HEK293 (cell line): ENCODE measurements around the gene DACT3.

Experiments
- CTCF ChIA-PET: fragments of 350-600 bp; formaldehyde crosslinking; extraction: SDS; loops from one replicate; lab custom pipeline; 2021; ENCODE audit warnings: antibody characterized with exemption; lab: Yijun Ruan, JAX
- POLR2A ChIA-PET: fragments of 300-600 bp; formaldehyde crosslinking; extraction: SDS; loops from one replicate; lab custom pipeline; 2020; ENCODE audit warnings: antibody characterized with exemption, inconsistent platforms; lab: Yijun Ruan, JAX
- H3K27ac ChIP-seq: fragments of 200-500 bp; sonication (Bioruptor generic); 2 replicates; pipeline ENCODE4 v1.5.1; 2014; ENCODE audit warnings: low read depth, low read length, control low read depth, inconsistent platforms; ENCODE audit errors: extremely low read depth
- H3K36me3 ChIP-seq, 2 experiments: fragments of 200-500 bp in 1 of 2; sonication (Bioruptor generic) in 1 of 2; 1 replicate in 1 of 2; 2 replicates in 1 of 2; pipeline ENCODE4 v1.5.1; 2014 to 2017; ENCODE audit warnings: inconsistent platforms in 2 of 2, low read length in 2 of 2; ENCODE audit not compliant: control insufficient read depth in 2 of 2, insufficient read depth in 1 of 2
- H3K4me1 ChIP-seq: fragments of 200-500 bp; sonication (Bioruptor generic); 2 replicates; pipeline ENCODE4 v1.5.1; 2014; ENCODE audit warnings: mild to moderate bottlenecking, low read length, inconsistent platforms; ENCODE audit not compliant: control insufficient read depth, insufficient read depth
- H3K4me3 ChIP-seq: 2 replicates; pipeline ENCODE4 v1.5.1; 2011; ENCODE audit warnings: low read depth, mild to moderate bottlenecking, control low read depth, low read length, moderate library complexity
- H3K9me3 ChIP-seq: fragments of 200-500 bp; sonication (Bioruptor generic); 2 replicates; pipeline ENCODE4 v1.5.1; 2014; ENCODE audit warnings: low read depth, low read length, inconsistent platforms; ENCODE audit not compliant: control insufficient read depth, insufficient read depth
- AEBP2 ChIP-seq: fragments of 450-650 bp; formaldehyde crosslinking; IDR thresholded peaks from 2 replicates; pipeline ENCODE4 v1.5.1; 2016; ENCODE audit warnings: missing biosample characterization, missing genetic modification characterization, borderline replicate concordance
- IKZF3 ChIP-seq: fragments of 450-650 bp; IDR thresholded peaks from 2 replicates; pipeline ENCODE4 v1.5.0; 2018; ENCODE audit warnings: missing biosample characterization, mild to moderate bottlenecking, missing genetic modification characterization, moderate library complexity
- MYNN ChIP-seq: fragments of 450-650 bp; formaldehyde crosslinking; IDR thresholded peaks from 2 replicates; pipeline ENCODE4 v1.5.1; 2016; ENCODE audit warnings: missing biosample characterization, missing genetic modification characterization, borderline replicate concordance
- SETDB1 ChIP-seq: IDR thresholded peaks from one replicate; pipeline ENCODE4 v1.6.1; 2017; ENCODE audit warnings: mild to moderate bottlenecking, low read length, moderate library complexity, mixed read lengths; ENCODE audit not compliant: insufficient read length
- ZBTB11 ChIP-seq: fragments of 450-650 bp; formaldehyde crosslinking; conservative IDR thresholded peaks from 2 replicates; pipeline ENCODE4 v1.5.1; 2016; ENCODE audit warnings: low read depth, missing biosample characterization, missing genetic modification characterization
- ZFP69B ChIP-seq: fragments of 450-650 bp; formaldehyde crosslinking; IDR thresholded peaks from 2 replicates; pipeline ENCODE4 v1.5.1; 2016; ENCODE audit warnings: missing biosample characterization, missing genetic modification characterization
- ZNF169 ChIP-seq: fragments of 450-650 bp; formaldehyde crosslinking; IDR thresholded peaks from 2 replicates; pipeline ENCODE4 v1.5.1; 2016; ENCODE audit warnings: missing biosample characterization, missing genetic modification characterization
- ZNF221 ChIP-seq: fragments of 450-650 bp; formaldehyde crosslinking; IDR thresholded peaks from 2 replicates; pipeline ENCODE4 v1.5.1; 2017; ENCODE audit warnings: missing biosample characterization, missing genetic modification characterization, borderline replicate concordance
- ZNF302 ChIP-seq: fragments of 450-650 bp; formaldehyde crosslinking; IDR thresholded peaks from 2 replicates; pipeline ENCODE4 v1.5.1; 2016; ENCODE audit warnings: missing biosample characterization, missing genetic modification characterization, low read depth
- ZNF423 ChIP-seq: fragments of 450-650 bp; formaldehyde crosslinking; IDR thresholded peaks from 2 replicates; pipeline ENCODE4 v1.5.1; 2016; ENCODE audit warnings: missing biosample characterization, missing genetic modification characterization
- ZNF48 ChIP-seq: fragments of 450-650 bp; formaldehyde crosslinking; IDR thresholded peaks from 2 replicates; pipeline ENCODE4 v1.5.1; 2016; ENCODE audit warnings: missing biosample characterization, missing genetic modification characterization
- ZNF510 ChIP-seq: fragments of 450-650 bp; formaldehyde crosslinking; IDR thresholded peaks from 2 replicates; pipeline ENCODE4 v1.5.1; 2018; ENCODE audit warnings: mild to moderate bottlenecking, missing genetic modification characterization, missing biosample characterization; ENCODE audit not compliant: insufficient replicate concordance
- ZNF514 ChIP-seq: fragments of 450-650 bp; formaldehyde crosslinking; IDR thresholded peaks from 2 replicates; pipeline ENCODE4 v1.5.1; 2016; ENCODE audit warnings: missing biosample characterization, missing genetic modification characterization
- ZSCAN16 ChIP-seq: fragments of 450-650 bp; formaldehyde crosslinking; IDR thresholded peaks from 2 replicates; pipeline ENCODE4 v1.5.1; 2016; ENCODE audit warnings: missing biosample characterization, missing genetic modification characterization
- TF ChIP-seq, protein P1 (sequence below): fragments of 450-650 bp; IDR thresholded peaks from 2 replicates; pipeline ENCODE4 v1.5.1; 2018; ENCODE audit warnings: missing biosample characterization, mild to moderate bottlenecking, missing genetic modification characterization

DACT3 gene

DNA sequence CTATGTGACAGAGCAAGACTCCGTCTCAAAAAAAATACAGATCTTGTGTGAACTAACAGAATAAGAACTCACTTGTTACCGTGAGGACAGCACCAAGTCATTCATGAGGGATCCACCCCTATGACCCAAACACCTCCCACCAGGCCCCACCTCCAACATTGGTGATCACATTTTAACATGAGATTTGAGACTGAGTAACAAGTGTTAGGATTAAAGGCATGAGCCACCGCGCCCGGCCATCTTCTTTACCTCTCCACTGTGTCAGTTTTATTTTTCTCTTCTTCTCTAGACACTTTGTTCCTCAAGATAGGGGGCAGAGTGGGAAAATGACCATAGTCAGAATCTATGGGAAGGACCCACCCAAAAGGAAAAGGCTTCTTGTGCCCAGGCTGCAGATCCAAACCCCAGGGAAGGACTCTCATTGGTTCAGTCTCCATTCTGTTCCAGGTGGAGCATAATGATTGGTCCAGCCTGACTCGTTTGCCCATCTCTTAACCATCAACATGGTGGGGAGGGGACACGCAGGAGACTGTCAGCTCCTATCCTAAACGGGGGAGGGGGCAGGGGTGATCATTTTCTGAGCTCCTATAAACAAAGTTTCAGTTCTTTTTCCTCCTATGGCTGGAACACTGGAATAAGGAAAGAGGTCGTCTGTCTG is 61.1 kb downstream of the DACT3 start:
- H3K4me1 ChIP-seq, result peaks cover 8% of the 10 kb centered on the region
- CTCF ChIA-PET, result interaction anchor here (0.6 to 3.8 kb wide), 11 partner anchors 10 to 655 kb away, joined by 3 to 41 read pairs (median 3); partner anchors contain the start of gene DACT3

GRCh38 chr19:46598372-46598917 is 62.5 kb downstream of the DACT3 start:
- Histone ChIP-seq H3K4me3 (no peak overlapping the region), H3K36me3 (peaks cover 0 to 6% of the 10 kb centered on the region in 2 experiments; a peak in 1 of 3 replicates), H3K4me1 (peaks cover 6% of the 10 kb centered on the region), H3K27ac (no peak overlapping the region), H3K9me3 (no peaks in the 10 kb centered on the region)
- TF ChIP-seq ZNF423 (tag by site-specific recombination) (no peak), SETDB1 (peak; percentile 80)
- CTCF ChIA-PET, result interaction anchor here (0.5 to 1.6 kb wide), 6 partner anchors 27 to 404 kb away, joined by 3 to 8 read pairs (median 4); partner anchors contain the start of genes DACT3 and GNG8
- POLR2A ChIA-PET, result no interaction called here

More for the DNA sequence above, 61.1 kb downstream of the DACT3 start:
- POLR2A ChIA-PET, result interaction anchor here (0.6 to 3.3 kb wide), 20 partner anchors 8 to 513 kb away, joined by 3 to 39 read pairs (median 6); partner anchors contain the start of genes CCDC8, DACT3, FKRP and SLC1A5
- no peak for TF ChIP-seq MYNN (tag by site-specific recombination)
- no peak for TF ChIP-seq ZNF510
- no peak for TF ChIP-seq ZNF48 (tag by site-specific recombination)
- TF ChIP-seq IKZF3 (tag by site-specific recombination), result no peak
- no peak for TF ChIP-seq ZNF221 (tag by site-specific recombination)
- TF ChIP-seq ZNF302 (tag by site-specific recombination), result no peak
- TF ChIP-seq, protein P1, sequence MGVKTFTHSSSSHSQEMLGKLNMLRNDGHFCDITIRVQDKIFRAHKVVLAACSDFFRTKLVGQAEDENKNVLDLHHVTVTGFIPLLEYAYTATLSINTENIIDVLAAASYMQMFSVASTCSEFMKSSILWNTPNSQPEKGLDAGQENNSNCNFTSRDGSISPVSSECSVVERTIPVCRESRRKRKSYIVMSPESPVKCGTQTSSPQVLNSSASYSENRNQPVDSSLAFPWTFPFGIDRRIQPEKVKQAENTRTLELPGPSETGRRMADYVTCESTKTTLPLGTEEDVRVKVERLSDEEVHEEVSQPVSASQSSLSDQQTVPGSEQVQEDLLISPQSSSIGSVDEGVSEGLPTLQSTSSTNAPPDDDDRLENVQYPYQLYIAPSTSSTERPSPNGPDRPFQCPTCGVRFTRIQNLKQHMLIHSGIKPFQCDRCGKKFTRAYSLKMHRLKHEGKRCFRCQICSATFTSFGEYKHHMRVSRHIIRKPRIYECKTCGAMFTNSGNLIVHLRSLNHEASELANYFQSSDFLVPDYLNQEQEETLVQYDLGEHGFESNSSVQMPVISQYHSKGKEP (tag by site-specific recombination), result no peak
- TF ChIP-seq ZNF514, result no peak
- TF ChIP-seq ZSCAN16 (tag by site-specific recombination), result no peak
- TF ChIP-seq ZNF169, result no peak
- no peak for TF ChIP-seq AEBP2 (tag by site-specific recombination)
- no peak for TF ChIP-seq ZFP69B (tag by site-specific recombination)
- no peak for TF ChIP-seq ZBTB11 (tag by site-specific recombination)
- H3K36me3 ChIP-seq, result peaks cover 0 to 15% of the 10 kb centered on the region in 2 experiments; a peak in 1 of 3 replicates
- H3K4me3 ChIP-seq, result peak overlapping the region; percentile 94
- H3K9me3 ChIP-seq, result no peaks in the 10 kb centered on the region
- peak overlapping the region; percentile 99; the same call in 1 of the 2 replicates for H3K27ac ChIP-seq
